Motor neuron (in vitro differentiated cells): ENCODE results near the gene TGFBR3. TPM values are rescaled to one million over a fixed set of nuclear protein-coding genes. Genes with fewer than 3 reads are reported as not detected.

Source experiments
- ATAC-seq, 8 experiments: fragments of 200-7000 bp; cut with Tn5 transposase; replicated peaks in 6 of 8; 2 replicates each; pipeline ENCODE4 v1.8.0; 2021; ENCODE audit warnings: mild to moderate bottlenecking in 8 of 8, moderate library complexity in 8 of 8
- H3K27ac ChIP-seq, 2 donors: fragments of 250-450 bp; sonication (Bioruptor Pico); 2 replicates each; pipeline ENCODE4 v1.9.0; 2021; ENCODE audit warnings: antibody characterized with exemption in 2 of 2, mild to moderate bottlenecking in 2 of 2, moderate library complexity in 1 of 2
- H3K4me1 ChIP-seq, 2 donors: fragments of 250-450 bp; sonication (Bioruptor Pico); replicated peaks in 1 of 2; 2 replicates each; pipeline ENCODE4 v1.6.1; 2021; ENCODE audit warnings: antibody characterized with exemption in 2 of 2, mild to moderate bottlenecking in 2 of 2, moderate library complexity in 1 of 2
- H3K4me3 ChIP-seq, 5 donors: fragments of 250-450 bp; sonication (Bioruptor Pico); 2 replicates each; pipeline ENCODE4 v1.9.0; 2021; ENCODE audit warnings: antibody characterized with exemption in 5 of 5, mild to moderate bottlenecking in 5 of 5, moderate library complexity in 4 of 5
- WGBS, 10 experiments: fragments of 450-650 bp; shearing (Covaris generic); methylation state at CpG; one replicate each; pipeline ENCODE4 v1.0.0; 2022; 5-methylcytosine and 5-hydroxymethylcytosine counted together
- in situ Hi-C, 9 experiments: fragments of 400-800 bp; cut with MboI; loops; one replicate each; pipeline ENCODE4 v1.15.0; 2021; ENCODE audit warnings: low sequenced_read_pairs in 9 of 9, low pct_unique_long_range_greater_than_20kb in 2 of 9; ENCODE audit not compliant: unreplicated experiment in 9 of 9
- total RNA-seq, 8 experiments: library from RNA; unstranded; fragments of 300-600 nt; gene quantifications; 2 replicates each; pipeline versions ENCODE4 v1.2.3 to v1.2.4, GENCODE V29; 2022

TGFBR3 gene
- total RNA-seq, 8 experiments from 2014 or later = 3.5 to 57.8 (median 9.0) TPM

DNA sequence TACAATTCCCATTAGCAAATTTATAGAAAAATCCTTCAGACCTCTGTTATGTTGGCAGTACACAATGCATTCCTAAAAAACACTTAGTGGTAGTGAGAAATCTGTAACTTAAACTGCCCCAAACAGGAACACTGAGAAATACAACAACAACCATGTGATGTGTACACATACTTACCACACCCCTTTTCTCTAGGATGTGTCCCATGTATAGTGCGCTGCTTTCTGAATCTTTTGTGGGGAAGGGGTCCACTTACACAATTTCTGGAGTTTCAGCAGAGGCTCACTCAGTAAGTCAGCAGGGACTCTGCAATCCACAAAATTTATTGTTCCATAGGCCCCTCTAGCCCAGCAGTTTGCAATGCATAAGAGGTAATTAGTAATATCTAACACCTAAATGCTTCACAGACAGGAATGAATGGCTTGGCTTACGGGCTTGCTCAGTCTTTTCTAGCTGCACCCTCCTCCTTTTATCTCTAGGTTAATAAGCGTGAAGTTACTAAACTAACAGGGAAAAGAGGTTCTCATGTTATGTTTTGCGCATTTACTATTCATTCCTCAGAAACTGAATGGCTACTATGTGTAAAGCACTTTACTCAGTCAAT lies 115.2 kb downstream of the TGFBR3 start:
- 47 to 100% (median 73%) methylated on average over 1 to 4 of the region's 4 CpGs for WGBS, 10 experiments
- Histone ChIP-seq H3K4me1 (peaks cover 18 to 20% of the 10 kb centered on the region in 2 donors), H3K4me3 (no peak overlapping the region), H3K27ac (peak overlapping the region in 1 of 2 donors; percentile 37)
- peak in 7 of 8 experiments; percentile 17 to 78 (median 54) for ATAC-seq
- in situ Hi-C loops = no loop called here

DNA sequence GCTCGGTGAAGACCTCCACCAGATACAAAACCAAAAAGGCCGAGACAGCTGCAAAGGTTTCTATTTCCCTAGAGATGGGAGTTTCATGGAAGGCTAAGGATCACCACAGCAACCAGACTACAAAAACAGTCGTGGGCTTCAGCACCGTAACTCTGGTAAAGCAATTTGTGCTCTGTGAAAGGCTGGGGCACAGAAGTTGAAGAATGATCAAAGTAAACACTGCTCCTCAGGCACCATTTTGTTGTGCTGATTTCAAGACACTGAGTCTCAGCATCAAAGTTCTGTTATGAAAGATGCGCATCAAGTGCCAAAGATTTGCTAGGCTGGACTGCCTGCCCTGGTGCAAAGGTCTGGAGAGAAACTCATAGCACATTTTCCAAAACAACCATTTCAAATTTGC lies 116.2 kb downstream of the TGFBR3 start:
- H3K27ac ChIP-seq = peak overlapping the region in 1 of 2 donors; percentile 42
- peaks cover 18 to 20% of the 10 kb centered on the region in 2 donors for H3K4me1 ChIP-seq
- 23 to 73% (median 30%) methylated on average over 3 to 5 of the region's 5 CpGs; no CpG with 5 or more reads in 3 of the 10 experiments for WGBS, 10 experiments
- no peak overlapping the region for H3K4me3 ChIP-seq
- peak; percentile 49 to 95 (median 64) for ATAC-seq
- in situ Hi-C loops = no loop called here

DNA sequence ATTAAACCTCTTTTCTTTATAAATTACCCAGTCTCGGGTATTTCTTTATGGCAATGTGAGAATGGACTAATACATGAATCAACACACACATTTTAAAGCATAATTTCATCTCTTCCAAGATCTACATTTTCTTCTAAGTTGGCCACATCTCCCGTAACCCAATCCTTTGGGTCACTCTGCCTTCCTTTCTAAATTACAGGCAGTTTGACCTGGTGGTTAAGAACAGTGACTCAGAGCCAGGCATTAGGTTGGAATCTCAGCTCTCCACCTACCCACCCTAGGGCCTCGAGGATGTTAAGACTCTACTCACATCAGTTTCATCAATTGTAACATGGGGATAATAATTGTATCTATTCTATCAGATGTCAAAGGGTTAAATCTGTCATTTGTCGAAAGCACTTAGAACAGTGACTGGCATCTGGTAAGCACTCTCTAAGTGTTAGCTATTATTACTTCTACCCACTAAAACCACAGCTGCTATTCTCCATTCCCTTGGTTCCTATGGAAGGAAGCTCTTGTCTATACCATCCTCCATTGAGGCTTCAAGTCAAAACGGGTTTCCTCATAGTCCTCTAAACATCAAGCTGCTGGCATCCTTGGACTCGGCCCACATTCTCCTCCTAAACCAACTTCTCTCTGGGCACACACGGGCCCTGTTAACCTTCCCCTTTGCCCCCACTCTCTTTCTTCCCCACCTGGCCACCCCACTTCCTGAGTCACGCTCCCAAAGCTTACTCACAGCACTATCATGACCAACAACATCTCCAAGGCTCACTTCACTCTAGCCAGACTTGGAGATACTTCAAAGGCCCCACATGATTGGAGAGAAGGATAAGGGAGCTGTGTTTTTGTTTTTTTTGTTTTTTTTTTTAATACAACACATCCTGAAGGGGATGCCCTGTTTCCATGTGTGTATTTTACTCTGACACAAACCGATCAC lies 116.9 kb downstream of the TGFBR3 start:
- in situ Hi-C loops = no loop called here
- ATAC-seq = no peak
- 44 to 100% (median 85%) methylated on average over 3 to 8 of the region's 9 CpGs; no CpG with 5 or more reads in 1 of the 10 experiments for WGBS, 10 experiments
- H3K4me1 ChIP-seq = peaks cover 18 to 24% of the 10 kb centered on the region in 2 donors
- H3K4me3 ChIP-seq = no peak overlapping the region
- H3K27ac ChIP-seq = peak overlapping the region in 1 of 2 donors; percentile 42

DNA sequence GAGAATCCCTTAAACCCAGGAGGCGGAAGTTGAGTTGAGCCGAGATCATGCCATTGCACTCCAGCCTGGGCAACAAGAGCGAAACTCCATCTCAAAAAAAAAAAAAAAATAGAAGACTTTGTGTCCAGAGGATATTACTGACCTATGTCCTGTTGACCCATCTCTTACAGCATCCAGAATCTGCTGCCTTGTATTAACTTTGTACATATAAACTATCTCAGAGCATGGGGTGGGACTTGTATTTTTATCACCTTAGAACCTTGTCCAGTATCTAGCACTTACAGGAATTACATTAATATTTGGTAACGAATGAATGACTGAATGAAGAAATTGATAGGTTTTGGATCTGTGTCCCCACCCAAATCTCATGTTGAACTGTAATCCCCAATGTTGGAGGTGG lies 117.8 kb downstream of the TGFBR3 start:
- 88 to 100% (median 98%) methylated on average over 2 to 4 of the region's 4 CpGs; no CpG with 5 or more reads in 4 of the 10 experiments for WGBS, 10 experiments
- ATAC-seq = no peak
- in situ Hi-C loops = no loop called here
- no peak overlapping the region for H3K27ac ChIP-seq
- no peak overlapping the region for H3K4me3 ChIP-seq
- H3K4me1 ChIP-seq = peaks cover 18 to 24% of the 10 kb centered on the region in 2 donors

DNA sequence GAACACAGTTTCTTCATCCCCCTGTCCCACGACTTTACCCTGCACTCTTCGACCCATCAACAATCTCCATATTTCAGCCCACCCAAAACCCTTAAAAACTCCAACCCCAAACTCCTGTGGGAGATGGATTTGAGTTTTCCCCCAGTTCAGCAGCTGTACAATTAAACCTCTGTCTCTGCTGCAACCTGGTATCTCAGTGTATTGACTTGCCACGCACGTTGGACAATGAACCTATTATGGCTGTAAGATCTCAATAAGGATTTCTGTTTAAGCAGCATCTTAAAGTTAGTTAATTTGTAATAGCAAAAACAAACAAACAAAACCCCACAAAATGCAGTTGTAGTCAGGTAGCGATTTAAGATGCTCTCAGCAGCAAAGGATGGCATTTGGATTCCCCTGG lies 119.1 kb downstream of the TGFBR3 start:
- 64 to 100% (median 80%) methylated on average over 2 to 5 of the region's 5 CpGs; no CpG with 5 or more reads in 1 of the 10 experiments for WGBS, 10 experiments
- peaks cover 18 to 24% of the 10 kb centered on the region in 2 donors for H3K4me1 ChIP-seq
- ATAC-seq = no peak
- H3K4me3 ChIP-seq = no peak overlapping the region
- no peak overlapping the region for H3K27ac ChIP-seq
- in situ Hi-C loops = no loop called here

DNA sequence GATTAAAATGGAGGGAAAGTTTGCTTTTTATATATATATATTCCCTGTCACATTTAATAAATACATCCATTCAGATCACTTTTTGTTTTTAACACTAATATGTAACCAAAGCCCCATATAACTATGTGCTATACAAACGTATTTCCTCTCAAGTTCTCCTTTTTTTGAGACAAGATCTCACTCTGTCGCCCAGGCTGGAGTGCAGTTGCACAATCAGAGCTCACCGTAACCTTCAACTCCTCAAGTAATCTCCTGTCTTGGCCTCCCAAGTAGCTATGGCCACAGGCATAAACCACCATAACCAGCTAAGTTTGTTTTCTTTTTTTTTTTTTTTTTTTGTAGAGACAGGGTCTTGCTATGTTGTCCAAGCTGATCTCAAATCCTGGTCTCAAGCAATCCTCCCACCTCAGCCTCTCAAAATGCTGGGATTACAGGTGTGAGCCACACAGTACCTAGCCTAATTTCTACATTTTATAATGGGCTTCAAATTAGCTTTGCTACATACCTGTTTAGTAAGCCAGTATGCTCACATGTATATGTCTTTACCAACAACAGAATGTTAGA lies 120.0 kb downstream of the TGFBR3 start:
- Histone ChIP-seq H3K4me1 (peaks cover 17 to 28% of the 10 kb centered on the region in 2 donors), H3K4me3 (no peak overlapping the region), H3K27ac (no peak overlapping the region)
- in situ Hi-C loops = no loop called here
- 50 to 100% (median 91%) methylated on average over 1 to 3 of the region's 3 CpGs; no CpG with 5 or more reads in 1 of the 10 experiments for WGBS, 10 experiments
- no peak for ATAC-seq

DNA sequence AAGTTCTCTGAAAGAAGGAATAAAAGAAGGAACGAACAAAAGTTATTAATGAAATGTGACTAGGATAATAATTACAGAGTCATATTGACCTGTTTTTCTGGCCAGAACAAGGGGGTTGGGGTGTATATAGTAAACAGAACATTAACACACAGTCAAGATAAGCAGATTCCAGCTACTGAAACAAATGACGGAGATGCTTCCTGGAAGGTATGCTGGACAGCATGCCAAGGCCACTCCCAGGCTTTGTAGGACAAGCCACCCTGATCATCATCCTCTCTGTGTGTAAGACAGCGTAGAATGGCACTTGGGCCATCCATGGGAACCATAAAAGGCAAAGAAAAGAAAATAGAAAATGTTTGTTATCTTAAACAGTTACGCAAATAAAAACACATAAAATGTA lies 120.7 kb downstream of the TGFBR3 start:
- no peak for ATAC-seq
- no peak overlapping the region for H3K4me3 ChIP-seq
- in situ Hi-C loops = no loop called here
- WGBS, 10 experiments = 93 to 100% (median 98%) methylated on average over 1 to 4 of the region's 4 CpGs
- H3K27ac ChIP-seq = no peak overlapping the region
- peaks cover 12 to 23% of the 10 kb centered on the region in 2 donors for H3K4me1 ChIP-seq

DNA sequence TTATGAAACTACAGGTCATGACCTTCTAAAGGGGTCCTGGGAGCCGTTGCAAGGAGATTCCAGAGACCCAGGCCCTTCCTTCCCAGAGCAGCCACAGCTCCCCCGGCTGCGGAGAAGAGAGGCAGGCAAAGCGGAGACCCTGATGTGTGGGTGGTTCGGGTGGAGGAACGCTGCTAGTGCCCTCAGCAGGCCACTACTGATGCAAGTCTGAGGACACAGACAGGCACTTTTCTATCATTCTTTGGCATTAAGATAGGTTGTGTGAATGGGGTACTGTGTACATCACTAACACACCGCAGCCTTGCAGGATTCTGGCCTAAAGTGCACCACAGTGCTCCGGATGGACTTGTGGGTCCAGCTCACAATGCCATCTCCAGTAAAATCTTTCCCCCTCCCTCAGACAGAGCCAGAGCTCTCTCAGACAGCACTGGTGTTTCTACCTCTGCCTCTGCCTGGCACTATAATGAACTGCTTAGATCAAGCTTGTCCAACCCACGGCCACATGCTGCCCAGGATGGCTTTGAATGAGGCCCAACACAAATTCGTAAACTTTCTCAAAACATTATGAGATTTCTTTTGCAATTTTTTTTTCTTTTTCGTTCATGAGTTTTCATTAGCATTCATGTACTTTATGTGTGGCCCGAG lies 121.4 kb downstream of the TGFBR3 start:
- ATAC-seq = peak in 5 of 8 experiments; percentile 47 to 73 (median 67)

DNA sequence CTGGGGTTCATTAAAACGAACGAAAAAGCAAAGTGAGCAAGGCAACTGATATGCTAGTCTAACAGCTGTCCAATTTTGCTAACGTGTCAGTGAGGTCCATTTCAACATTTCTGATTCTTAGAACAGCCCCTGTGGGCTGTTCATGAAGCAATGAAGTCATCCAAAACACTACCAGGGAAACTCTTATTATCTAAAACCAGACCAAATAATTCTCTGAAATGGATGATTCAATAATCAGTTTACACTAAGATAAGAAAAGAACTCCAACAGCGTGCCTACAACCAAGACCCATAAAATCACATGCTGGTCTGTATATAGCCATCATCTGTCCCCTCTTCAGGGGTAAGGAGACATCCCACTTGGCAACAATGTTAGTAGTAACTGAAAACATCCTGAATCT lies 122.7 kb downstream of the TGFBR3 start:
- no peak overlapping the region for H3K27ac ChIP-seq
- no peak for ATAC-seq
- in situ Hi-C loops = no loop called here
- WGBS, 10 experiments = 38 to 100% (median 87%) methylated on average over 3 to 4 of the region's 4 CpGs; no CpG with 5 or more reads in 1 of the 10 experiments
- H3K4me1 ChIP-seq = peaks cover 0 to 9% of the 10 kb centered on the region in 2 donors
- H3K4me3 ChIP-seq = no peak overlapping the region

More for the DNA sequence above, 121.4 kb downstream of the TGFBR3 start:
- Histone ChIP-seq H3K27ac (no peak overlapping the region), H3K4me3 (no peak overlapping the region), H3K4me1 (peaks cover 6 to 17% of the 10 kb centered on the region in 2 donors)
- in situ Hi-C loops = no loop called here
- 49 to 93% (median 90%) methylated on average over 2 to 12 of the region's 12 CpGs for WGBS, 10 experiments

DNA sequence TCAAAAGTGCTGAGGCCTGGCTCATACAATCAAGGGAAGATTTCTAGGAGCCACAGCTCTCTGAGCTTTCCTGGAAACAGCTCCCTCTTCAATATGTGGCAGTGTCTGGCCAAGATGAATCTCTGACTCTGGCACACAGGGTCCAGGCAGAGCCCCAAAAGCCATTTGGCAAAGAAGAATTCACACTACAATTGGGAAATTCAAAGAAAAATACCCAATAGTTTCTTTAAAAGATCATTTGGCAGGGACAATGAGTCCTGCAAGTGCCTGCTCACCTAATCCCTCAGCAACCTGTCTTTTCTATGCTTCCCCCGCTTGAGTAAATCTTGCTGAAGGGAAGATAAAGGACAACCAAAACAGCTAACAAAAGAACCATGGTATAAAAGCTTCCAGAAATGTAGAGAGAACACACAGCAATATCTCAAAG lies 124.6 kb downstream of the TGFBR3 start:
- peak in 1 of 8 experiments; percentile 67 for ATAC-seq

DNA sequence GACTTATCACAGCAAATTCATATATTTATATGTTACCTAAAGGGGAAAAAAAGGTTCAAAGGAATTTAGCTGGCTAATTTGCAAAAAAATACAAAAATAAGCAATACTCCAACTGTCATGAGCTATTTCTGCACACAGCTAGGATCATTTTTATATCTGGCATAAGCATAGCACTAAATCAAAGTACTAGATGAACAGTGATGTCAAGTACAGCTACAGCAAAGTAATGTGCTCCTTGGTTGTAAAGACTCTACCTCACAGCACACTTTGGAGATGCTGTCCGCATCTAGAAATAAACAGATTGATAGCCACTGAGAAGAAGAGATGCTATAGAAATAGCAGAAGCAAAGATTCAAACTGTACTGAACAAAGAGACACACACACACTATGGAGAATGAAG lies 125.4 kb downstream of the TGFBR3 start:
- 80 to 100% (median 100%) methylated on average over 1 of the region's 1 CpG; no CpG with 5 or more reads in 3 of the 10 experiments for WGBS, 10 experiments
- Histone ChIP-seq H3K4me1 (peaks cover 0 to 9% of the 10 kb centered on the region in 2 donors), H3K27ac (no peak overlapping the region), H3K4me3 (no peak overlapping the region)
- ATAC-seq = peak in 5 of 8 experiments; percentile 15 to 65 (median 33)
- in situ Hi-C loops = no loop called here

More for the DNA sequence above, 124.6 kb downstream of the TGFBR3 start:
- Histone ChIP-seq H3K4me3 (no peak overlapping the region), H3K4me1 (peaks cover 0 to 9% of the 10 kb centered on the region in 2 donors), H3K27ac (no peak overlapping the region)
- 50 to 100% (median 70%) methylated on average over 1 of the region's 1 CpG; no CpG with 5 or more reads in 2 of the 10 experiments for WGBS, 10 experiments
- in situ Hi-C loops = no loop called here

DNA sequence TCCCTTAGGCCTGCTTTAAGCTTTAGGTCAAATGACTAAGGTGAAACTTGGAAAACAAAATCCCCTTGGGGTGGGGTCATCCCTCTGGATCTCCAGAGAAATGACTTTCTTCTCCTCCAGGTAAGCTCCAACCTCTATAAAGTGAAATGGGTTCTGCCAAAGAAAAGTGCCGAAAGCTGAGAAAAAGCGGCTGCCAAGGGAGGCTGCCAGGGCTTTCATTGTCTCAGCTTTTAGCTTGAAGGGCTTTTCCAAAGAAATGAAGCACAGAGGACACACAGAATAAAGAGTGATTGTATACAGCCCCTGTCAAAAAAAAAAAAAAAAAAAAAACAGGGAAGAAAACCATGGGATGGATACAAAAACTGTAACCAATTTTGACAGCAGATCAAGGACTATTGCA lies 126.9 kb downstream of the TGFBR3 start:
- Histone ChIP-seq H3K4me3 (no peak overlapping the region), H3K4me1 (peaks cover 0 to 5% of the 10 kb centered on the region in 2 donors), H3K27ac (no peak overlapping the region)
- WGBS, 10 experiments = 92 to 100% (median 100%) methylated on average over 1 to 2 of the region's 2 CpGs; no CpG with 5 or more reads in 2 of the 10 experiments
- in situ Hi-C loops = no loop called here
- no peak for ATAC-seq
